BE2C (cell line): ENCODE measurements around the gene EXOC4.

Source experiments
- DNase-seq: peaks from one replicate; pipeline ENCODE4 v3.0.0-alpha.2; 2020
- H3K27me3 ChIP-seq: fragments of 250-450 bp; sonication (Bioruptor Pico); 2 replicates; pipeline ENCODE4 v1.5.1; 2020; ENCODE audit warnings: mild to moderate bottlenecking
- H3K36me3 ChIP-seq: fragments of 250-450 bp; sonication (Bioruptor Pico); 2 replicates; pipeline ENCODE4 v1.5.1; 2020; ENCODE audit warnings: mild to moderate bottlenecking
- H3K4me1 ChIP-seq: fragments of 250-450 bp; sonication (Bioruptor Pico); 2 replicates; pipeline ENCODE4 v1.5.1; 2020
- H3K4me3 ChIP-seq: 2 replicates; pipeline ENCODE4 v1.5.1; 2011; ENCODE audit warnings: low read depth, low read length
- H3K9me3 ChIP-seq: fragments of 250-450 bp; sonication (Bioruptor Pico); 2 replicates; pipeline ENCODE4 v1.5.1; 2020
- CTCF ChIP-seq: IDR thresholded peaks from 2 replicates; pipeline ENCODE4 v1.5.1; 2012; ENCODE audit warnings: mild to moderate bottlenecking, low read depth, low read length

EXOC4 gene

GRCh38 chr7:134016223-134016941, 763.5 kb downstream of the EXOC4 start:
- Histone ChIP-seq H3K27me3 (no peaks in the 10 kb centered on the region; the same call in 1 of the 2 replicates), H3K4me1 (no peaks in the 10 kb centered on the region), H3K9me3 (no peaks in the 10 kb centered on the region), H3K4me3 (no peak overlapping the region), H3K36me3 (no peaks in the 10 kb centered on the region)
- peak; percentile 67 for DNase-seq
- TF ChIP-seq CTCF: peak; percentile 99

- no peaks in the 10 kb centered on the region for H3K36me3 ChIP-seq
- no peak overlapping the region for H3K4me3 ChIP-seq
- H3K27me3 ChIP-seq: no peaks in the 10 kb centered on the region; the same call in 1 of the 2 replicates
- no peak for TF ChIP-seq CTCF
- H3K4me1 ChIP-seq: no peaks in the 10 kb centered on the region
- DNase-seq: no peak
- H3K9me3 ChIP-seq: no peaks in the 10 kb centered on the region
Measured at GRCh38 chr7:134016942-134017303, 764.0 kb downstream of the EXOC4 start.

DNA sequence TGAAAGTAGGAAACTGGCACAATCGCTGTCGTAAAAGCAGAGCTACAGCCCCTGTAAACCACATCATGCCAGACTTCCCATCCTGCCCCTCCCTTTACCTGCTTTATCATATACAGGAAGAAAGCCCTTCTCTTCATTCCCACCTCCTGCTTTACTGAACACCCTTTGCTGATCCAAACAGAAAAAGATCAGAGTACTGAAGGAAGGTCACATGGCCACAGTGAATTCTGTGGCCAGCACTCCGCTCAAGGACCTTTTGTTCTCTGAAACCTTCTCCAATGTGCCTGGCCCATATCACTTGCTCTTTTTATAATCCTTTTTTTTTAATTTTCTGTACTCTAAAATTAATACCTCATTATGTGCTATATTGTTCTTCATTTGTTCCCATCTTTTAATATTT, 765.4 kb downstream of the EXOC4 start:
- TF ChIP-seq CTCF: no peak
- Histone ChIP-seq H3K27me3 (no peaks in the 10 kb centered on the region; the same call in 1 of the 2 replicates), H3K9me3 (no peaks in the 10 kb centered on the region), H3K4me3 (no peak overlapping the region), H3K36me3 (no peaks in the 10 kb centered on the region), H3K4me1 (no peaks in the 10 kb centered on the region)
- no peak for DNase-seq

GRCh38 chr7:134019251-134019650, 766.4 kb downstream of the EXOC4 start:
- Histone ChIP-seq H3K27me3 (no peaks in the 10 kb centered on the region; the same call in 1 of the 2 replicates), H3K36me3 (no peaks in the 10 kb centered on the region), H3K4me1 (no peaks in the 10 kb centered on the region), H3K4me3 (no peak overlapping the region), H3K9me3 (no peaks in the 10 kb centered on the region)
- no peak for DNase-seq
- TF ChIP-seq CTCF: no peak

DNA sequence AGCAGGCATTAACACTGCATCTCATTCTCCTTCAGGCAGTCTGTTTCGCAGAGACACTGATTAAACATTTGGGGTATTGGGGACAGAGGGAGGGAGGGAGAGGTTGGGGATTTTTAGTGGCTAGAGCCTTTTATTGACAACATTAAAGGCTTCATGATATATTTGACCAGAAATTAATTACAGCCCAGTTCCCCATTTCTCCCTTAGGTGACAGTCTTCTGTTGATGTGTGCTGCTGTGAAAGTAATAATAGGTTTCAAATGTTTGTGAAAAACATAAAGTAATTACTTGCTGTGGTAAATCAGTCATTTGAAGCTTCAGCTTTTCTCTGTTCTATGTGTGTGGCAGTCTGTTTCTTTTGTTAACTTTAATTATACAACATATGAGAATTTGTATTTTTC, 769.0 kb downstream of the EXOC4 start:
- no peaks in the 10 kb centered on the region for H3K9me3 ChIP-seq

More for the DNA sequence above, 769.0 kb downstream of the EXOC4 start:
- Histone ChIP-seq H3K27me3 (no peaks in the 10 kb centered on the region), H3K36me3 (no peaks in the 10 kb centered on the region), H3K4me3 (no peak overlapping the region), H3K4me1 (peaks cover 5% of the 10 kb centered on the region)
- no peak for DNase-seq
- TF ChIP-seq CTCF: no peak
